Stimulated activated effector memory CD8-positive, alpha-beta T cell treated with anti-CD3 and anti-CD28 coated beads, Interleukin-12 subunit alpha, Interleukin-12 subunit beta, amount 100 ng/mL, for 72 hours (primary cell): ENCODE measurements around the gene SERP2.

ENCODE experiments used
- ATAC-seq: fragments of 150-1000 bp; cut with Tn5 transposase; 2 replicates; pipeline ENCODE4 v1.10.0; 2021
- DNase-seq, 2 donors: peaks; one replicate each; pipeline ENCODE4 v3.0.0; 2021 to 2022; ENCODE audit warnings: low spot score in 2 of 2
- H3K27ac Mint-ChIP-seq: one replicate; pipeline ENCODE4 v1.8.0; 2022; ENCODE audit warnings: mild to moderate bottlenecking, mixed read lengths
- H3K36me3 Mint-ChIP-seq: one replicate; pipeline ENCODE4 v1.8.0; 2022; ENCODE audit warnings: mild to moderate bottlenecking, mixed read lengths
- H3K4me1 Mint-ChIP-seq: one replicate; pipeline ENCODE4 v1.8.0; 2022; ENCODE audit warnings: mixed read lengths
- H3K4me3 Mint-ChIP-seq: one replicate; pipeline ENCODE4 v1.8.0; 2022; ENCODE audit warnings: mild to moderate bottlenecking, mixed read lengths
- H3K9me3 Mint-ChIP-seq: one replicate; pipeline ENCODE4 v1.8.0; 2022; ENCODE audit warnings: mixed read lengths

The SERP2 gene

GRCh38 chr13:44439452-44440024 lies 65.9 kb downstream of the SERP2 start:
- Mint-ChIP-seq H3K27ac (no peak overlapping the region), H3K9me3 (no peaks in the 10 kb centered on the region), H3K36me3 (peaks cover 9% of the 10 kb centered on the region), H3K4me1 (peaks cover 15% of the 10 kb centered on the region), H3K4me3 (no peak overlapping the region)
- ATAC-seq (no peak), DNase-seq (no peak)

DNA sequence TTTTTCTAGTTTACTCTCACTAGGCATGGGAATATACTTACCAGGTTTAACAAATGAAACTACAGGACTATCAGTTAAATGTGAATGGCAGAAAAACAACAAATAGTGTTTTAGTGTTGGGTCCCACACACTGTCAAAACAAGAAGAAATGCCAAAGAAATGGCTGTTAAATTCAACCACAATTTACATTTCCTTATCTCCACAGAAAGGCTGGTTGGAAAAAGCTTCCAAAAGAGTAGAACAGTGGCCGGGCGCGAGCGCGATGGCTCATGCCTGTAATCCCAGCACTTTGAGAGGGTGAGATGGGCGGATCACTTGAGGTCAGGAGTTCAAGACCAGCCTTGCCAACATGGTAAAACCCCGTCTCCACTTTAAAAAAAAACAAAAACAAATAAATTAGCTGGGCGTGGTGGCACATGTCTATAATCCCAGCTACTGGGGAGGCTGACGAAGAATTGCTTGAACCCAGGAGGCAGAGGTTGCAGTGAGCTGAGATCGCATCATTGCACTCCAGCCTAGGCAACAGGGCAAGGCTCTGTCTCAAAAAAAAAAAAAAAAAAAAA lies 66.5 kb downstream of the SERP2 start:
- Mint-ChIP-seq H3K36me3 (peaks cover 5% of the 10 kb centered on the region), H3K4me1 (peaks cover 14% of the 10 kb centered on the region), H3K4me3 (no peak overlapping the region), H3K27ac (no peak overlapping the region), H3K9me3 (no peaks in the 10 kb centered on the region)
- DNase-seq (no peak), ATAC-seq (no peak)
